PC-3 (cell line): Measurements from ENCODE around the gene ZNRF1. TPM values are rescaled to one million over a fixed set of nuclear protein-coding genes. Genes with fewer than 3 reads are reported as not detected.

Experiments used
- ATAC-seq: fragments of 200-7000 bp; cut with Tn5 transposase; 2 replicates; pipeline ENCODE4 v1.9.1; 2020; ENCODE audit warnings: mild to moderate bottlenecking, moderate library complexity
- BruUV-seq: library from RNA; stranded (reverse); fragments of 400-500 nt; replicated peaks from 2 replicates; lab custom pipeline; 2021; lab: Mats Ljungman, UMichigan
- CTCF ChIA-PET: fragments of 300-600 bp; sonication (Branson Sonifier 250); formaldehyde crosslinking; loops from one replicate; lab custom pipeline; 2022; ENCODE audit warnings: antibody characterized with exemption; lab: Charles Lee
- POLR2A ChIA-PET: fragments of 300-600 bp; sonication (Branson Sonifier 250); formaldehyde crosslinking; loops from one replicate; lab custom pipeline; 2022; ENCODE audit warnings: antibody characterized with exemption; ENCODE audit not compliant: unreplicated experiment; lab: Charles Lee
- DNase-seq: peaks from one replicate; pipeline ENCODE4 v3.0.0-alpha.2; 2015
- H2AFZ ChIP-seq: fragments of 300-600 bp; sonication (generic); 2 replicates; pipeline ENCODE4 v1.6.0; 2016; ENCODE audit warnings: antibody characterized with exemption, low read length
- H3F3A ChIP-seq: fragments of 300-600 bp; sonication (generic); one replicate; pipeline ENCODE4 v1.6.0; 2017; ENCODE audit warnings: antibody characterized with exemption, low read length, control low read depth, mild to moderate bottlenecking; ENCODE audit not compliant: unreplicated experiment
- H3K27ac ChIP-seq: fragments of 300-600 bp; sonication (generic); 2 replicates; pipeline ENCODE4 v1.5.1; 2016; ENCODE audit warnings: mild to moderate bottlenecking, low read length
- H3K27me3 ChIP-seq: fragments of 300-600 bp; sonication (generic); 2 replicates; pipeline ENCODE4 v1.6.1; 2016; ENCODE audit warnings: low read length, mixed read lengths
- H3K36me3 ChIP-seq: fragments of 300-600 bp; sonication (generic); 2 replicates; pipeline ENCODE4 v1.6.1; 2016; ENCODE audit warnings: low read depth, mixed run types, low read length, mixed read lengths
- H3K4me1 ChIP-seq: fragments of 300-600 bp; sonication (generic); 2 replicates; pipeline ENCODE4 v1.5.1; 2016; ENCODE audit warnings: low read length; ENCODE audit not compliant: insufficient read depth
- H3K4me2 ChIP-seq: fragments of 300-600 bp; sonication (generic); 2 replicates; pipeline ENCODE4 v1.6.0; 2016; ENCODE audit warnings: low read length
- H3K4me3 ChIP-seq: fragments of 300-600 bp; sonication (generic); 2 replicates; pipeline ENCODE4 v1.5.1; 2016; ENCODE audit warnings: mild to moderate bottlenecking, low read length, mixed read lengths
- H3K79me2 ChIP-seq: fragments of 300-600 bp; sonication (generic); 2 replicates; pipeline ENCODE4 v1.6.1; 2017; ENCODE audit warnings: low read length, mixed read lengths
- H3K9ac ChIP-seq: fragments of 300-600 bp; sonication (generic); 2 replicates; pipeline ENCODE4 v1.6.0; 2016; ENCODE audit warnings: mild to moderate bottlenecking, low read length
- H3K9me2 ChIP-seq: fragments of 300-600 bp; sonication (generic); replicated peaks from 2 replicates; pipeline ENCODE4 v1.6.1; 2016; ENCODE audit warnings: mixed run types, low read length, mixed read lengths
- H3K9me3 ChIP-seq: fragments of 300-600 bp; sonication (generic); 2 replicates; pipeline ENCODE4 v1.6.1; 2016; ENCODE audit warnings: low read length, mixed read lengths
- H4K20me1 ChIP-seq: fragments of 300-600 bp; sonication (generic); 2 replicates; pipeline ENCODE4 v1.6.1; 2016; ENCODE audit warnings: low read length, mixed read lengths
- CTCF ChIP-seq: fragments of 300-600 bp; sonication (generic); conservative IDR thresholded peaks from 2 replicates; pipeline ENCODE4 v1.5.1; 2017; ENCODE audit warnings: antibody characterized with exemption, low read depth, mild to moderate bottlenecking, low read length
- EZH2 ChIP-seq: fragments of 300-600 bp; sonication (generic); IDR thresholded peaks from one replicate; pipeline ENCODE4 v1.6.1; 2017; ENCODE audit warnings: antibody characterized with exemption, mild to moderate bottlenecking, low read length; ENCODE audit not compliant: unreplicated experiment
- EZH2phosphoT487 ChIP-seq: fragments of 300-600 bp; sonication (generic); IDR thresholded peaks from 2 replicates; pipeline ENCODE4 v1.6.1; 2018; ENCODE audit warnings: mild to moderate bottlenecking, antibody characterized with exemption, low read length, borderline replicate concordance
- intact Hi-C: fragments of 100-400 bp; cut with micrococcal nuclease; formaldehyde crosslinking; loops from 2 replicates; pipeline ENCODE4 v1.9.0; 2023
- total RNA-seq: library from RNA; depleted of rRNA; stranded (reverse); fragments of >200 nt; gene quantifications from 2 replicates; pipeline ENCODE4 v1.2.3, GENCODE V29; 2014

Gene ZNRF1
- total RNA-seq, 1 experiment from 2014 or later = 60.4 TPM

DNA sequence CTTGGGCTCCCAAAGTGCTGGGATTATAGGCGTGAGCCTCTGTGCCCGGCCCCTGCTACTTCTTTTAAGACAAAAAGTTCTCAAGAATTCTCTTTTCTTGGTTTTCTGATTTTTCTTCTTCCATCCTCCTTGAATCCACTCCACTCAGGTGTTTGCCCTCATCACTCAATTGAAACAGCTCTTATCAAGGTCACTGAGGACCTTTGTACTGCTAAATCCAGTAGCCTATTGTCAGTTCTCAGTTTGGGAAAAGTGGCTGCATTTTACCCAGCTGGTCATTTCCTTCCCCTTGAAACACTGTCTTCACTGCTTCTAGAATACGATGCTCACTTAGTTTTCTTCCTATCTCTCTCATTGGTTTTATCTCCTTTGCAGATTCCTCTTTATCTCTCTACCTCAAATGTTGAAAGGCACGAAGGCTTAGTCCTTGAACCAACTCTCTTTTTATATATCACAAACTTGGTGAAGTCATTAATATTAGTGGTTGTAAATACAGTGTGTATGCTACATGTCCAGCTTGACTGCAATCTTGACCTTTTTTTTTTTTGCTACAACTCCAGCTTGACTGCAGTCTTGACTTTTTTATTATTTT is 29.8 kb downstream of the ZNRF1 start:
- Histone ChIP-seq H3K9ac (no peak overlapping the region), H3F3A (peaks cover 7% of the 10 kb centered on the region), H3K9me3 (no peaks in the 10 kb centered on the region), H3K27ac (no peak overlapping the region), H2AFZ (no peak overlapping the region), H3K4me2 (no peak overlapping the region), H3K79me2 (peaks cover 84% of the 10 kb centered on the region), H3K36me3 (no peaks in the 10 kb centered on the region), H3K27me3 (no peaks in the 10 kb centered on the region), H3K4me1 (peaks cover 20% of the 10 kb centered on the region), H4K20me1 (no peaks in the 10 kb centered on the region), H3K9me2 (no peaks in the 10 kb centered on the region), H3K4me3 (no peak overlapping the region)
- ChIA-PET POLR2A (interaction anchor here (0.7 kb wide), 1 partner anchor 80 kb away, joined by 5 read pairs; no protein-coding TSS in a partner anchor), CTCF (no interaction called here)
- intact Hi-C loops = no loop called here
- ATAC-seq (no peak), DNase-seq (no peak)
- TF ChIP-seq EZH2phosphoT487 (no peak), EZH2 (no peak), CTCF (no peak)
- no TSS peak for BruUV-seq

DNA sequence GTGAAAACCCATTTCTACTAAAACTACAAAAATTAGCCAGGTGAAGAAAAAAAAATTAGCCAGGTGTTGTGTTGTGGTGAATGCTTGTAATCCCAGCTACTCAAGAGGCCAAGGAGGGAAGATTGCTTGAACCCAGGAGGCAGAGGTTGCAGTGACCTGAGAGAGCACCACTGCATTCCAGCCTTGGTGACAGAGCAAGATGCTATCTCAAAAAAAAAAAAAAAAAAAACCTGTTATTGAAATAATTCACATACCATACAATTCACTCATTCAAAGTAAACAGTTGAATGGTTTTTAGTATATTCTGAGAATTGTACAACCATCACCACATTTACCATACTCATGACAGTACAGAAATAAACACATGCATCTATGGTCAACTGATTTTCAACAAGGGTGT is 31.0 kb downstream of the ZNRF1 start:
- no peak overlapping the region for H3K9ac ChIP-seq
- H2AFZ ChIP-seq = no peak overlapping the region
- ATAC-seq (peak; percentile 84), DNase-seq (peak; percentile 72)
- peak overlapping the region; percentile 57; the same call in 1 of the 2 replicates for H3K27ac ChIP-seq
- H3K36me3 ChIP-seq = no peaks in the 10 kb centered on the region
- intact Hi-C loops = no loop called here
- no peaks in the 10 kb centered on the region for H3K9me3 ChIP-seq
- H3K4me3 ChIP-seq = no peak overlapping the region
- H3K79me2 ChIP-seq = peaks cover 86% of the 10 kb centered on the region
- POLR2A ChIA-PET = no interaction called here
- TSS peak; percentile 6 for BruUV-seq
- H3K9me2 ChIP-seq = no peaks in the 10 kb centered on the region
- no peaks in the 10 kb centered on the region for H3K27me3 ChIP-seq
- H3K4me2 ChIP-seq = peak overlapping the region; percentile 59; the same call in 1 of the 2 replicates
- peaks cover 7% of the 10 kb centered on the region for H3F3A ChIP-seq
- H4K20me1 ChIP-seq = no peaks in the 10 kb centered on the region
- H3K4me1 ChIP-seq = peaks cover 20% of the 10 kb centered on the region
- TF ChIP-seq EZH2phosphoT487 = no peak
- TF ChIP-seq CTCF = no peak
- no peak for TF ChIP-seq EZH2
- CTCF ChIA-PET = no interaction called here

DNA sequence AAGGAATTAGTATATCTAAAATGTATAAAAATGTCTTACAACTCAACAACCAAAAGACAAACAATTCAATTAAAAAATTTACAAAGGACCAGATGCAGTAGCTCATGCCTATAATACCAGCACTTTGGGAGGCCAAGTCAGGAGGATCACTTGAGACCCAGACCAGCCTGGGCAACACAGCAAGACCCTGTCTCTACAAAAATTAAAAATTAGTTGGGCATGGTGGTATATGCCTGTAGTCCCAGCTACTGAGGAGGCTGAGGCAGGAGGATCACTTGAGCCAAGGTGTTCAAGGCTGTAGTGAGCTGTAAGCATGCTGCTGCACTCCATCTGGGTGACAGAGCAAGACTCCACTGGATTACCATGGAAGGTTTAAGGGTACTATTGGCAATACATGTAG is 33.8 kb downstream of the ZNRF1 start:
- peaks cover 7% of the 10 kb centered on the region for H3F3A ChIP-seq
- H3K4me2 ChIP-seq = no peak overlapping the region
- no peaks in the 10 kb centered on the region for H3K27me3 ChIP-seq
- ChIA-PET CTCF (no interaction called here), POLR2A (no interaction called here)
- H3K4me1 ChIP-seq = peaks cover 15% of the 10 kb centered on the region
- H2AFZ ChIP-seq = no peak overlapping the region
- H3K79me2 ChIP-seq = peaks cover 92% of the 10 kb centered on the region
- DNase-seq = no peak
- TF ChIP-seq EZH2phosphoT487 = no peak
- no peak for TF ChIP-seq EZH2
- no peak for TF ChIP-seq CTCF
- no peaks in the 10 kb centered on the region for H3K9me2 ChIP-seq
- intact Hi-C loops = no loop called here
- H3K9ac ChIP-seq = no peak overlapping the region
- H3K9me3 ChIP-seq = no peaks in the 10 kb centered on the region; the same call in 1 of the 2 replicates
- no TSS peak for BruUV-seq
- H3K27ac ChIP-seq = no peak overlapping the region
- H3K36me3 ChIP-seq = peaks cover 12% of the 10 kb centered on the region
- no peak for ATAC-seq
- H3K4me3 ChIP-seq = no peak overlapping the region
- no peaks in the 10 kb centered on the region for H4K20me1 ChIP-seq
